LNCaP clone FGC (cell line): Measurements from ENCODE around the gene EFCAB13.
"Not testable (repeated sequence)": the region's sequence is repeated elsewhere in the genome, so short reads cannot be mapped to it uniquely, and the experiment has no call there.

ENCODE experiments used
- DNase-seq: peaks from one replicate; pipeline ENCODE4 v3.0.0-alpha.2; 2011; ENCODE audit warnings: low read depth
- H3K4me3 ChIP-seq: 2 replicates; pipeline ENCODE4 v1.5.1; 2011; ENCODE audit warnings: mild to moderate bottlenecking, low read depth, low read length, control low read depth
- CTCF ChIP-seq: IDR thresholded peaks from 2 replicates; pipeline ENCODE4 v1.5.1; 2012; ENCODE audit warnings: mild to moderate bottlenecking; ENCODE audit not compliant: control insufficient read depth, insufficient read depth; ENCODE audit errors: extremely low read depth

Gene EFCAB13

GRCh38 chr17:47404875-47405274, 81.1 kb downstream of the EFCAB13 start:
- TF ChIP-seq CTCF, result no peak
- H3K4me3 ChIP-seq, result no peak overlapping the region

GRCh38 chr17:47413872-47414271, 90.1 kb downstream of the EFCAB13 start:
- TF ChIP-seq CTCF, result no peak
- H3K4me3 ChIP-seq, result no peak overlapping the region
- no peak for DNase-seq

More at GRCh38 chr17:47404875-47405274, 81.1 kb downstream of the EFCAB13 start:
- DNase-seq, result no peak

GRCh38 chr17:47414612-47415011, 90.9 kb downstream of the EFCAB13 start:
- no peak overlapping the region for H3K4me3 ChIP-seq
- no peak for DNase-seq
- TF ChIP-seq CTCF, result no peak

- H3K4me3 ChIP-seq, result peak overlapping the region; percentile 41
- DNase-seq, result no peak
- TF ChIP-seq CTCF, result no peak
These were observed 99.9 kb downstream of the EFCAB13 start for GRCh38 chr17:47423406-47424295.

- H3K4me3 ChIP-seq, result not testable (repeated sequence)
These were observed 101.5 kb downstream of the EFCAB13 start for GRCh38 chr17:47425233-47425632.

GRCh38 chr17:47425887-47426635, 102.3 kb downstream of the EFCAB13 start:
- not testable (repeated sequence) for H3K4me3 ChIP-seq, DNase-seq

More at GRCh38 chr17:47425233-47425632, 101.5 kb downstream of the EFCAB13 start:
- not testable (repeated sequence) for DNase-seq

- TF ChIP-seq CTCF, result no peak
- no peak for DNase-seq
- no peak overlapping the region for H3K4me3 ChIP-seq
These were observed 104.2 kb downstream of the EFCAB13 start for GRCh38 chr17:47427985-47428384.

GRCh38 chr17:47432240-47432639, 108.5 kb downstream of the EFCAB13 start:
- DNase-seq, H3K4me3 ChIP-seq: not testable (repeated sequence)
